D721Med (cell line): ENCODE data around the gene TXNDC11.
A peak's percentile ranks its signal among the peaks of the same experiment; 100 is the strongest.

ENCODE experiments used
- DNase-seq: peaks from one replicate; pipeline ENCODE4 v3.0.0; 2011; ENCODE audit warnings: low spot score; ENCODE audit not compliant: insufficient read length
- FAIRE-seq: peaks from 2 replicates; lab custom pipeline; 2011; peaks lifted over from hg19 to GRCh38; lab: Jason Lieb, UNC
- TF ChIP-seq, protein P1 (sequence below): IDR thresholded peaks from 2 replicates; pipeline ENCODE4 v1.5.1; 2012; ENCODE audit warnings: mild to moderate bottlenecking, control low read depth; ENCODE audit not compliant: insufficient read depth; ENCODE audit errors: missing control alignments

The TXNDC11 gene

DNA sequence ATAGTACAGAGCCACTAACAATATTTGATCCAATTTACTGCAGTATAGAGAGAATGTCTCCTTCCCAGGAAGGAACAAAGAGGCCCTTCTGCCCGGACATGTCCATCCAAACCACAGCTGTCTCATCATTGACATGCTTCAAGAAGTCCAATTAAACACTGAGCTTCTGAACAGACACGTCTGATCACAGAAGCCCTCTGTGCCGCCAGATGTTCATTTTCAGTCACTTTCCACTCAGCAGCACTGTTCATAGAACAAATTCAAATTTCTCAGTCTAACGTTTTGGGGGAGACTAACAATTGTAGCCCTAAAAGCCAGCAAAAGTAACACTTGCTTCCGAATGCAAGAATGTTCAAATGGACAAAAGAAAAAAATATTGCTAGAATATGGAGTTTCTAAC, 39.1 kb upstream of the TXNDC11 start:
- FAIRE-seq (peak; percentile 38), DNase-seq (no peak)
- TF ChIP-seq, protein P1, sequence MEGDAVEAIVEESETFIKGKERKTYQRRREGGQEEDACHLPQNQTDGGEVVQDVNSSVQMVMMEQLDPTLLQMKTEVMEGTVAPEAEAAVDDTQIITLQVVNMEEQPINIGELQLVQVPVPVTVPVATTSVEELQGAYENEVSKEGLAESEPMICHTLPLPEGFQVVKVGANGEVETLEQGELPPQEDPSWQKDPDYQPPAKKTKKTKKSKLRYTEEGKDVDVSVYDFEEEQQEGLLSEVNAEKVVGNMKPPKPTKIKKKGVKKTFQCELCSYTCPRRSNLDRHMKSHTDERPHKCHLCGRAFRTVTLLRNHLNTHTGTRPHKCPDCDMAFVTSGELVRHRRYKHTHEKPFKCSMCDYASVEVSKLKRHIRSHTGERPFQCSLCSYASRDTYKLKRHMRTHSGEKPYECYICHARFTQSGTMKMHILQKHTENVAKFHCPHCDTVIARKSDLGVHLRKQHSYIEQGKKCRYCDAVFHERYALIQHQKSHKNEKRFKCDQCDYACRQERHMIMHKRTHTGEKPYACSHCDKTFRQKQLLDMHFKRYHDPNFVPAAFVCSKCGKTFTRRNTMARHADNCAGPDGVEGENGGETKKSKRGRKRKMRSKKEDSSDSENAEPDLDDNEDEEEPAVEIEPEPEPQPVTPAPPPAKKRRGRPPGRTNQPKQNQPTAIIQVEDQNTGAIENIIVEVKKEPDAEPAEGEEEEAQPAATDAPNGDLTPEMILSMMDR, result no peak

DNA sequence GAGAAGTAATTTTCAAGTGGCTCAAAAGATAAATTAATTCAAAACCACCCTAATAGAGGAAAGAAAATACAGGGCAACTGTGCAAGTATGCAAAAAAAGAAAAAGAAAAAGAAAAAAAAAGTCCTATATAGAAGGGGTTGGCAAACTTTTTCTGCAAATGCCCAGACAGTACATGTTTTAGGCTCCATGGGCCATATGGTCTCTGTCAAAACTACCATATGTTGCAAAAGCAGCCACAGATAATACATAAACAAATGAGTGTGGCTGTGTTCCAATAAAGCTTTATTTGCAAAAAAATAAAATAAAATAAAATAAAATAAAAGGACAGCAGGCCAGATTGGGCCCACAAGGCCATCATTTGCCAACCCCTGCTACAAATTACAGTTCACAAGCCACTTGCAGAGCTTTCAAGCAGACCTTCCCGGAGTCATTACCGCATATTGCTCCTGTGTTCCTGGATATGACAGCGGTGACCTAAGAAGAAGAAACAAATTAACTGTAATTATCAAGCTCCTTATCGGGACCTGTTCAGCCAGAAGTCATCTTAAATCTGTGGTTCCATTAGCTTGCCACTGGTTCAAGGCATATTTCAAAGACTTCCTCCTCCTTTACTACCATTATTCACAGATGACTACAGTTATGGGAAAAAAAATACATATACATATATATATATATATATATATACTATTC, 38.5 kb upstream of the TXNDC11 start:
- no peak for FAIRE-seq
- TF ChIP-seq, protein P1, result no peak
- DNase-seq, result no peak

DNA sequence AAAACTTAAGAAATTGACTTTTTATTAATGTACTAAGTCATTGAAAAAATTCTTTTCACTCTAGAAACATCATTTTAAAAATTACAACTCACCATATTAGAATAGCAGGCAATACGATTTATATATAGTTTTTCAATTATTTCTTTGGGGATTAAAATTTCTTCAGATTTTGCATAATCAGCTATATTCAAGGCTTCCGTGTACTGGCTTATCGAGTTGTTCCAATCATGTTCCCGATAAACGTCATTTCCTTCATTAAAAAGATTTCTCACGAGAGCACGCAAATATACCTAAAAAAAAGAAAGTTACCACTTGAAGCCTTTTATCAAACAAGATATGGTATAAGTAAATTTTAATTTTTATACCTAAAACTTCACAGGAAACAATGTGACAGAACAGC, 36.4 kb upstream of the TXNDC11 start:
- no peak for DNase-seq
- TF ChIP-seq, protein P1, result no peak
- FAIRE-seq, result no peak

- FAIRE-seq (no peak), DNase-seq (no peak)
- TF ChIP-seq, protein P1, result no peak
Measured at GRCh38 chr16:11774065-11774626, 31.5 kb upstream of the TXNDC11 start.

DNA sequence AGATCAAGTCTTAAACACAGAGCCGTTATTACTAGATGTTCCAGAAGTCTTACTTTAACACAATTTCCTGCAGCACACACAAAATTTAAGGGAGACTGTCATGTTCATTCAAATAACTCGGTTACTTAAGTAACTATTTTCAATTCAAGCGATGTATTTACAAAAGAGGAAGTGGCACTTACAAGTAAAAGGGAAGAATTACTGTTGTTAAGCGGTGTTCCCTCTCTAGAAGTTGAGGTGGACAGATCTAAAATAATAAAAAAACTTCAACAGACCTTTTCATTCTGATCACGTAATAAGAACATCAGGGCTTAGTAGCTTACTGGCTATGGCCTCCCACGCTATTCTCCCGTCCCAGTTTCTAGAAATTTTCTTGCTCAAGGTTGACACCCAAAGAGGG, 26.2 kb upstream of the TXNDC11 start:
- no peak for FAIRE-seq
- TF ChIP-seq, protein P1, result no peak
- DNase-seq, result no peak

DNA sequence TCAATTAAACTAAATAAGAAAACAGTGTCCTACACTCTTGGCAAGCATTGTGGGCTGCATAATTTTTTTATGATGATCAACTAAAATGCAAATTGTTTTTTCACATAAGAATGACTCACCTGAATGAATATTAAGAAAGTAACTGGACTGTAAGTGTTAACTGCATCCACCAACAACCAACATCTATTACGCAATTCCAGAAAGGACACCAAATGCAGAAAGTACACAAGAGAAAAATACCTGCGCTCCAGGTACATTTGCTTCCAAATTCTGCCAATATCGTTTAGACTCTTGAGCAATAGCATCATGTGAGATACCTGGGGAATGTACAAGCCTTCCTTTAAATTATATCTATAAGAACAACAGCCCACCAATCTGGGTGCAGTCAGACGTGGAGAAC, 19.8 kb upstream of the TXNDC11 start:
- DNase-seq (no peak), FAIRE-seq (no peak)
- TF ChIP-seq, protein P1, result no peak

- no peak for DNase-seq
- no peak for FAIRE-seq
- TF ChIP-seq, protein P1, result no peak
Measured at GRCh38 chr16:11759997-11760396, 17.3 kb upstream of the TXNDC11 start.
